ENCODE data around the gene TFG.

- TF ChIP-seq CTCF (IDR thresholded peaks at IDR 0.05) (no peak), POLR2A (IDR thresholded peaks at IDR 0.05; ENCODE audit: low read depth) (no peak)
These were observed 68.0 kb downstream of the TFG start for GRCh38 chr3:100777271-100777670.
